H9 (cell line): Measurements from ENCODE around the gene ZC3H10. TPM values are rescaled to one million over a fixed set of nuclear protein-coding genes. Genes with fewer than 3 reads are reported as not detected.
A peak's percentile ranks its signal among the peaks of the same experiment; 100 is the strongest.

Experiments used
- DNase-seq: peaks from one replicate; pipeline ENCODE4 v3.0.0-alpha.2; 2017
- H2AFZ ChIP-seq: one replicate; pipeline ENCODE4 v1.6.1; 2013; ENCODE audit warnings: mild to moderate bottlenecking, low read length, control low read depth, moderate library complexity
- H2AK5ac ChIP-seq: 2 replicates; pipeline ENCODE4 v1.6.1; 2013; ENCODE audit warnings: low read length, control low read depth, mixed read lengths; ENCODE audit not compliant: insufficient read length
- H2BK120ac ChIP-seq: one replicate; pipeline ENCODE4 v1.6.1; 2013; ENCODE audit warnings: low read depth, mild to moderate bottlenecking, low read length, control low read depth, inconsistent platforms; ENCODE audit not compliant: poor library complexity, severe bottlenecking
- H2BK12ac ChIP-seq: 2 replicates; pipeline ENCODE4 v1.6.1; 2013; ENCODE audit warnings: low read length, control low read depth, mixed read lengths, low read depth; ENCODE audit not compliant: insufficient read length
- H2BK15ac ChIP-seq: 2 replicates; pipeline ENCODE4 v1.6.1; 2013; ENCODE audit warnings: low read depth, low read length, control low read depth
- H2BK20ac ChIP-seq: one replicate; pipeline ENCODE4 v1.6.1; 2013; ENCODE audit warnings: low read depth, mild to moderate bottlenecking, low read length, control low read depth, inconsistent platforms; ENCODE audit not compliant: poor library complexity, severe bottlenecking
- H2BK5ac ChIP-seq: 2 replicates; pipeline ENCODE4 v1.6.1; 2013; ENCODE audit warnings: low read length, control low read depth, mixed read lengths; ENCODE audit not compliant: insufficient read length
- H3K14ac ChIP-seq: 2 replicates; pipeline ENCODE4 v1.6.1; 2013; ENCODE audit warnings: low read length, control low read depth; ENCODE audit not compliant: insufficient read depth
- H3K18ac ChIP-seq: 2 replicates; pipeline ENCODE4 v1.6.1; 2013; ENCODE audit warnings: low read depth, mild to moderate bottlenecking, mixed read lengths, low read length, control low read depth; ENCODE audit not compliant: insufficient read length
- H3K23ac ChIP-seq: 2 replicates; pipeline ENCODE4 v1.6.1; 2013; ENCODE audit warnings: low read length, control low read depth, mixed read lengths, low read depth; ENCODE audit not compliant: insufficient read length
- H3K23me2 ChIP-seq: 2 replicates; pipeline ENCODE4 v1.6.1; 2013; ENCODE audit warnings: low read depth, mild to moderate bottlenecking, mixed read lengths, low read length, control low read depth; ENCODE audit not compliant: insufficient read length, poor library complexity, severe bottlenecking
- H3K27ac ChIP-seq: 2 replicates; pipeline ENCODE4 v1.5.1; 2013; ENCODE audit warnings: low read length, control low read depth, mixed read lengths, low read depth; ENCODE audit not compliant: insufficient read length
- H3K27me3 ChIP-seq: 2 replicates; pipeline ENCODE4 v1.6.1; 2013; ENCODE audit warnings: low read length, control low read depth, inconsistent platforms; ENCODE audit not compliant: insufficient read depth
- H3K4ac ChIP-seq: 2 replicates; pipeline ENCODE4 v1.6.1; 2013; ENCODE audit warnings: low read depth, mild to moderate bottlenecking, control low read depth, inconsistent platforms, low read length, moderate library complexity
- H3K4me1 ChIP-seq: 2 replicates; pipeline ENCODE4 v1.6.1; 2013; ENCODE audit warnings: low read length, control low read depth, inconsistent platforms; ENCODE audit not compliant: insufficient read depth
- H3K4me2 ChIP-seq: 2 replicates; pipeline ENCODE4 v1.6.1; 2013; ENCODE audit warnings: low read length, control low read depth, mixed read lengths; ENCODE audit not compliant: insufficient read length, insufficient read depth
- H3K56ac ChIP-seq: 2 replicates; pipeline ENCODE4 v1.6.1; 2013; ENCODE audit warnings: low read depth, mild to moderate bottlenecking, mixed read lengths, low read length, control low read depth; ENCODE audit not compliant: insufficient read length
- H3K79me1 ChIP-seq: 2 replicates; pipeline ENCODE4 v1.6.1; 2013; ENCODE audit warnings: low read depth, mild to moderate bottlenecking, moderate library complexity, low read length, control low read depth, inconsistent platforms; ENCODE audit not compliant: insufficient read depth, poor library complexity, severe bottlenecking
- H3K79me2 ChIP-seq: 2 replicates; pipeline ENCODE4 v1.6.1; 2013; ENCODE audit warnings: low read length, control low read depth, inconsistent platforms; ENCODE audit not compliant: insufficient read depth
- H3K9ac ChIP-seq: 2 replicates; pipeline ENCODE4 v1.6.1; 2013; ENCODE audit warnings: low read length, control low read depth, mixed read lengths; ENCODE audit not compliant: insufficient read length; ENCODE audit errors: extremely low read depth
- H3K9me3 ChIP-seq: one replicate; pipeline ENCODE4 v1.6.1; 2013; ENCODE audit warnings: low read depth, low read length, inconsistent platforms; ENCODE audit not compliant: control insufficient read depth
- H3T11ph ChIP-seq: one replicate; pipeline ENCODE4 v1.6.1; 2013; ENCODE audit warnings: mild to moderate bottlenecking, low read length, control low read depth, inconsistent platforms
- H4K20me1 ChIP-seq: one replicate; pipeline ENCODE4 v1.6.1; 2013; ENCODE audit not compliant: control insufficient read depth, insufficient read length, insufficient read depth
- H4K5ac ChIP-seq: 2 replicates; pipeline ENCODE4 v1.6.1; 2013; ENCODE audit warnings: low read depth, mild to moderate bottlenecking, mixed read lengths, low read length, control low read depth; ENCODE audit not compliant: insufficient read length
- H4K8ac ChIP-seq: replicated peaks from 2 replicates; pipeline ENCODE4 v1.6.1; 2013; ENCODE audit warnings: low read length, control low read depth, mixed read lengths, low read depth; ENCODE audit not compliant: insufficient read length
- H4K91ac ChIP-seq: 2 replicates; pipeline ENCODE4 v1.6.1; 2013; ENCODE audit warnings: low read depth, mild to moderate bottlenecking, moderate library complexity, mixed read lengths, low read length, control low read depth; ENCODE audit not compliant: insufficient read length
- H3K27ac Mint-ChIP-seq, 3 experiments: 2 replicates in 2 of 3; 3 replicates in 1 of 3; pipeline ENCODE4 v1.8.0; 2020 to 2021; ENCODE audit warnings: mixed read lengths in 3 of 3, mild to moderate bottlenecking in 1 of 3, moderate library complexity in 1 of 3
- H3K27me3 Mint-ChIP-seq: 2 replicates; pipeline ENCODE4 v1.8.0; 2021; ENCODE audit warnings: low read depth, mild to moderate bottlenecking, moderate library complexity, mixed read lengths
- H3K36me3 Mint-ChIP-seq, 3 experiments: 2 replicates in 2 of 3; 3 replicates in 1 of 3; pipeline ENCODE4 v1.8.0; 2020 to 2021; ENCODE audit warnings: low read depth in 3 of 3, mixed read lengths in 3 of 3; ENCODE audit not compliant: insufficient read depth in 1 of 3
- H3K4me1 Mint-ChIP-seq, 2 experiments: 2 replicates each; pipeline ENCODE4 v1.8.0; 2020; ENCODE audit warnings: mixed read lengths in 2 of 2
- H3K4me3 Mint-ChIP-seq, 2 experiments: 2 replicates in 1 of 2; 3 replicates in 1 of 2; pipeline ENCODE4 v1.8.0; 2020 to 2021; ENCODE audit warnings: mild to moderate bottlenecking in 2 of 2, mixed read lengths in 2 of 2, moderate library complexity in 1 of 2
- H3K9me3 Mint-ChIP-seq, 2 experiments: 2 replicates in 1 of 2; 3 replicates in 1 of 2; pipeline ENCODE4 v1.8.0; 2020; ENCODE audit warnings: mild to moderate bottlenecking in 2 of 2, mixed read lengths in 2 of 2, moderate library complexity in 1 of 2
- CTCF ChIP-seq: fragments of 200-600 bp; sonication (generic); conservative IDR thresholded peaks from 3 replicates; pipeline ENCODE4 v1.8.0; 2021; ENCODE audit warnings: antibody characterized with exemption, mild to moderate bottlenecking
- WGBS: extraction: QIAGEN DNeasy Blood & Tissue Kit; methylation state at CpG from one replicate; pipeline ENCODE4 v1.1.7; 2013; ENCODE audit warnings: missing lambda C conversion rate, low lambda C conversion rate, mixed read lengths; ENCODE audit not compliant: insufficient read length; ENCODE audit errors: extremely low coverage; 5-methylcytosine and 5-hydroxymethylcytosine counted together
- total RNA-seq: library from RNA; stranded (reverse); gene quantifications from 2 replicates; pipeline ENCODE4 v1.2.1, GENCODE V29; 2021

The ZC3H10 gene
- total RNA-seq, 1 experiment from 2014 or later = 9.4 TPM

- no peak overlapping the region for H3T11ph ChIP-seq
- no peak overlapping the region for H4K8ac ChIP-seq
- no peak overlapping the region for H2BK20ac ChIP-seq
- no peak overlapping the region for H2BK5ac ChIP-seq
- H2BK15ac ChIP-seq = no peak overlapping the region
- H3K9ac ChIP-seq = peak overlapping the region; percentile 98
- H3K23me2 ChIP-seq = peaks cover 15% of the 10 kb centered on the region
- TF ChIP-seq CTCF = no peak
- no peaks in the 10 kb centered on the region for H3K9me3 ChIP-seq
- peaks cover 3% of the 10 kb centered on the region; the same call in 1 of the 2 replicates for H3K79me2 ChIP-seq
- H3K4me2 ChIP-seq = peak overlapping the region; percentile 80
- H3K4me3 Mint-ChIP-seq = peak overlapping the region; percentile 93 to 96
- no peak overlapping the region; the same call in 1 of the 2 replicates for H3K4ac ChIP-seq
- H3K27ac ChIP-seq = peak overlapping the region; percentile 3
- H3K27me3 ChIP-seq = no peaks in the 10 kb centered on the region
- no peak overlapping the region for H2BK120ac ChIP-seq
- H2AK5ac ChIP-seq = no peak overlapping the region
- peaks cover 10% of the 10 kb centered on the region; the same call in 1 of the 2 replicates for H3K27me3 Mint-ChIP-seq
- H4K20me1 ChIP-seq = no peaks in the 10 kb centered on the region
- H3K56ac ChIP-seq = no peak overlapping the region
- H4K5ac ChIP-seq = no peak overlapping the region
- H2AFZ ChIP-seq = no peak overlapping the region
- peaks cover 2% of the 10 kb centered on the region for H3K79me1 ChIP-seq
- H3K36me3 Mint-ChIP-seq = peaks cover 64 to 76% (median 70%) of the 10 kb centered on the region in 3 experiments
- no peak overlapping the region for H3K23ac ChIP-seq
- peak overlapping the region; percentile 96 to 98 (median 97) for H3K27ac Mint-ChIP-seq
- H3K18ac ChIP-seq = peak overlapping the region; percentile 81
- peaks cover 0 to 4% of the 10 kb centered on the region in 2 experiments; a peak in 3 of 5 replicates for H3K9me3 Mint-ChIP-seq
- WGBS = no CpG with 5 or more reads among the region's 6 CpGs
- H3K14ac ChIP-seq = peak overlapping the region; percentile 92; the same call in 1 of the 2 replicates
- DNase-seq = peak; percentile 86
- no peak overlapping the region for H2BK12ac ChIP-seq
- no peak overlapping the region for H4K91ac ChIP-seq
- peaks cover 53 to 71% of the 10 kb centered on the region in 2 experiments for H3K4me1 Mint-ChIP-seq
- H3K4me1 ChIP-seq = peaks cover 5% of the 10 kb centered on the region; the same call in 1 of the 2 replicates
These were observed 40.9 kb downstream of the ZC3H10 start for GRCh38 chr12:56158926-56159461.
